Nephron (organoid): ENCODE data around the gene RPS6KC1.

Source experiments
- H3K27ac Mint-ChIP-seq, 3 experiments: 2 replicates each; pipeline ENCODE4 v1.8.0; 2020; ENCODE audit warnings: mixed read lengths in 3 of 3, mild to moderate bottlenecking in 2 of 3, moderate library complexity in 1 of 3
- H3K27me3 Mint-ChIP-seq: 2 replicates; pipeline ENCODE4 v1.8.0; 2021; ENCODE audit warnings: low read depth, mild to moderate bottlenecking, moderate library complexity, mixed read lengths
- H3K36me3 Mint-ChIP-seq: 2 replicates; pipeline ENCODE4 v1.8.0; 2020; ENCODE audit warnings: low read depth, mixed read lengths
- H3K4me1 Mint-ChIP-seq: 2 replicates; pipeline ENCODE4 v1.8.0; 2020; ENCODE audit warnings: mixed read lengths
- H3K4me3 Mint-ChIP-seq, 3 experiments: 2 replicates each; pipeline ENCODE4 v1.8.0; 2020; ENCODE audit warnings: mild to moderate bottlenecking in 3 of 3, mixed read lengths in 3 of 3, moderate library complexity in 2 of 3
- H3K9me3 Mint-ChIP-seq: 2 replicates; pipeline ENCODE4 v1.8.0; 2020; ENCODE audit warnings: mixed read lengths
- CTCF ChIP-seq, 3 experiments: fragments of 200-600 bp; sonication (generic); IDR thresholded peaks; one replicate each; pipeline ENCODE4 v1.5.0; 2021; ENCODE audit warnings: antibody characterized with exemption in 3 of 3; ENCODE audit not compliant: unreplicated experiment in 3 of 3

RPS6KC1 gene

DNA sequence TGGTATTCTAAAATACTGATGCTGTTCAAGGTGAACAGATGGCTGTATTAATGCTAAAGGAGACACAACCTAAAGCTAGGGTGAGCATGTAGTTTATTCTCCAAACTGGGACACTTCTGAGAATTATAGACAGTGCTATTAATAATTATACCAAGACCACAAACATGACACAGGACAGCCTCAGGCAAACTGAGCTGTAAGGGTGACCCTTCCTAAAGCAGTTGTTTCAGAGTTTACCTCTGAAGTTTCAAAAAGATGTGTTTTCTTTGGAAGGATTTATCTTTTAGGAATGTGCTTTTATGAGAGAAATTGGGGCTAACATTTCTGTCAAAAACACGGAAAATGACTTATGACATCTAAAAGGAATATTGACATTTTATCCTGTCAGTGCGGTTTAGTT lies 68.8 kb downstream of the RPS6KC1 start:
- Mint-ChIP-seq H3K4me3 (no peak overlapping the region), H3K9me3 (peaks cover 11% of the 10 kb centered on the region), H3K36me3 (peaks cover 13% of the 10 kb centered on the region), H3K4me1 (peaks cover 9% of the 10 kb centered on the region), H3K27ac (peak overlapping the region in 2 of 3 experiments; percentile 22 to 65), H3K27me3 (no peaks in the 10 kb centered on the region)
- TF ChIP-seq CTCF (IDR thresholded peaks at IDR 0.05; ENCODE audit: unreplicated experiment in 3 of 3), result no peak

GRCh38 chr1:213120386-213120785 lies 69.3 kb downstream of the RPS6KC1 start:
- H3K27me3 Mint-ChIP-seq, result no peaks in the 10 kb centered on the region
- H3K36me3 Mint-ChIP-seq, result peaks cover 13% of the 10 kb centered on the region
- H3K27ac Mint-ChIP-seq, result peak overlapping the region in 2 of 3 experiments; percentile 22 to 38

DNA sequence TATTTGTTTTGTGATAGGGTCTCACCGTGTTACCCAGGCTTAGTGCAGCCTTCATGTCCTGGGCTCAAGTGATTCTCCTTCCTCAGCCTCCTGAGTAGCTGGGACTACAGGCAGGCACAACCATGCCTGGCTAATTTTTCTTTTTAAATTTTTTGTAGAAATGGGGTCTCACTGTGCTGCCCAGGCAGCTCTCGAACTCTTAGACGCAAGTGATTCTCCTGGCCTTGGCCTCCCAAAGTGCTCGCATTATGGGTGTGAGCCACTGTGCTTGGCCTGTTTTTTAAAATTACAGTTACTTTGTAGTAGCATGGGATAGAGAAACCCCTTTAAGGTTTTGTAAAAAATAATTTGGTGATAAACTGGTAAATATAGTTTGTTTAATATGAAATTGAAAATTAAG lies 69.9 kb downstream of the RPS6KC1 start:
- no peak overlapping the region for H3K27ac Mint-ChIP-seq
- no peak overlapping the region for H3K4me3 Mint-ChIP-seq
- H3K4me1 Mint-ChIP-seq, result peaks cover 9% of the 10 kb centered on the region
- peaks cover 6% of the 10 kb centered on the region for H3K9me3 Mint-ChIP-seq
- TF ChIP-seq CTCF (IDR thresholded peaks at IDR 0.05; ENCODE audit: unreplicated experiment in 3 of 3), result no peak
- H3K27me3 Mint-ChIP-seq, result no peaks in the 10 kb centered on the region
- H3K36me3 Mint-ChIP-seq, result peaks cover 13% of the 10 kb centered on the region

More at GRCh38 chr1:213120386-213120785, 69.3 kb downstream of the RPS6KC1 start:
- TF ChIP-seq CTCF (IDR thresholded peaks at IDR 0.05; ENCODE audit: unreplicated experiment in 3 of 3), result no peak
- H3K9me3 Mint-ChIP-seq, result peaks cover 10% of the 10 kb centered on the region
- peaks cover 9% of the 10 kb centered on the region for H3K4me1 Mint-ChIP-seq
- H3K4me3 Mint-ChIP-seq, result no peak overlapping the region

DNA sequence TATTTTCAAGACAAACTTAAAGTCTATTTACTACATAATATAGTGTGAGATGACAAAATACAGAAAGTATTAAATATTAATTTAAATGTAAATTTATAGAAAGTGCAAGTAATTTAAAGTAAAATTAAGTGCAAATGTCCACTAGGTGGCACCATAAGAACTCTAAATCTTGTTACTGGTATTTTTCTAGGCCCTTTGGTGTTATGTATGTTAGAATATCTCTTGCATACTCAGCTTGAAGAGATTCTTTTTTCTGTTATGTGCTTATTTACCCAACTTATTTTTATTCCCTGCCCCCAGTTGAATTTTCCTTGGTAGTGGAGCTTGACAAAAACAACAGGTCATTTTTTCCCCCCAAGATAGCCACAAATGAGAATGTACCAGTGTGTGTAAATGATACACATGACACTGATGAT lies 71.5 kb downstream of the RPS6KC1 start:
- H3K9me3 Mint-ChIP-seq, result no peaks in the 10 kb centered on the region
- no peak overlapping the region for H3K4me3 Mint-ChIP-seq
- TF ChIP-seq CTCF (IDR thresholded peaks at IDR 0.05; ENCODE audit: unreplicated experiment in 3 of 3), result peak; percentile 41 to 75 (median 51)
- peaks cover 5% of the 10 kb centered on the region for H3K36me3 Mint-ChIP-seq
- no peaks in the 10 kb centered on the region for H3K27me3 Mint-ChIP-seq
- H3K4me1 Mint-ChIP-seq, result peaks cover 9% of the 10 kb centered on the region
- no peak overlapping the region for H3K27ac Mint-ChIP-seq

GRCh38 chr1:213123087-213123486 lies 72.0 kb downstream of the RPS6KC1 start:
- H3K9me3 Mint-ChIP-seq, result no peaks in the 10 kb centered on the region
- no peaks in the 10 kb centered on the region for H3K27me3 Mint-ChIP-seq
- peaks cover 9% of the 10 kb centered on the region for H3K4me1 Mint-ChIP-seq
- no peak overlapping the region for H3K4me3 Mint-ChIP-seq
- no peak for TF ChIP-seq CTCF (IDR thresholded peaks at IDR 0.05; ENCODE audit: unreplicated experiment in 3 of 3)
- no peak overlapping the region for H3K27ac Mint-ChIP-seq
- H3K36me3 Mint-ChIP-seq, result peaks cover 4% of the 10 kb centered on the region

GRCh38 chr1:213123536-213123935 lies 72.5 kb downstream of the RPS6KC1 start:
- Mint-ChIP-seq H3K27me3 (no peaks in the 10 kb centered on the region), H3K36me3 (no peaks in the 10 kb centered on the region), H3K9me3 (no peaks in the 10 kb centered on the region), H3K4me3 (no peak overlapping the region), H3K4me1 (peaks cover 9% of the 10 kb centered on the region), H3K27ac (no peak overlapping the region)
- TF ChIP-seq CTCF (IDR thresholded peaks at IDR 0.05; ENCODE audit: unreplicated experiment in 3 of 3), result no peak
